HG02970 (cell line): ENCODE measurements around the gene RPL22.

ENCODE experiments used
- ATAC-seq: cut with Tn5 transposase; IDR thresholded peaks from one replicate; pipeline ENCODE4 v1.9.1; 2021; ENCODE audit warnings: mild to moderate bottlenecking, moderate library complexity, moderate number of reproducible peaks; ENCODE audit not compliant: unreplicated experiment, low FRiP score

RPL22 gene

GRCh38 chr1:6177681-6178380, 21.6 kb downstream of the RPL22 start:
- no peak for ATAC-seq

GRCh38 chr1:6176779-6177178, 22.6 kb downstream of the RPL22 start:
- ATAC-seq: no peak

- ATAC-seq: no peak
These were observed 24.0 kb downstream of the RPL22 start for GRCh38 chr1:6175411-6175828.

DNA sequence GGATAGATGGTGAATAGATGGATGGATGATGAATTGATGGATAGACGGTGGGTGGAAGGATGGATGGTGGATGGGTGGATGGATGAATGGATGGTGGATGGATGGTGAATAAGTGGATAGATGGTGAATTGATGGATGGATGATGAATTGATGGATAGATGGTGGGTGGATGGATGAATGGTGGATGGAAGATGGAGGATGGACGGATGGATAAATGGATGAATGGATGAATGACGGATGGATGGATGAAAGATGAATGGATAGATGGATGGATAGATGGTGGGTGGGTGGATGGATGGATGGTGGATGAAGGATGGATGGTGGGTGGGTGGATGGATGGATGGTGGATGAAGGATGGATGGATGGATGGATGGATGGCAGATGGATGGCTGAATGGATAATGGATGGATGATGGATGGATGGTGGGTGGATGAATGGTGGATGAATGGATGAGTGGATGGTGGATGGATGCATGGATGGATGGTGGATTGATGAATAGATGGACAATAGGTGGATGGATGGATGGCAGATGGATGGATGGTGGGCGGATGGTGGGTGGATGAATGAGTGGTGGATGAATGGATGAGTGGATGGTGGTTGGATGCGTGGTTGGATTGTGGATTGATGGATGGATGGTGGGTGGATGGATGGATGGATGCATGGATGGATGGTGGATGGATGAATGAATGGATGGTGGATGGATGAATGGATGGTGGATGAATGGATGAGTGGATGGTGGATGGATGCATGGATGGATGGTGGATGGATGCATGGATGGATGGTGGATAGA, 24.6 kb downstream of the RPL22 start:
- no peak for ATAC-seq

- ATAC-seq: no peak
These were observed 26.8 kb downstream of the RPL22 start for GRCh38 chr1:6172549-6172948.

- ATAC-seq: no peak
These were observed 27.8 kb downstream of the RPL22 start for GRCh38 chr1:6171548-6172124.

- no peak for ATAC-seq
These were observed 28.6 kb downstream of the RPL22 start for GRCh38 chr1:6170742-6171201.

GRCh38 chr1:6170116-6170741, 29.2 kb downstream of the RPL22 start:
- ATAC-seq: no peak

DNA sequence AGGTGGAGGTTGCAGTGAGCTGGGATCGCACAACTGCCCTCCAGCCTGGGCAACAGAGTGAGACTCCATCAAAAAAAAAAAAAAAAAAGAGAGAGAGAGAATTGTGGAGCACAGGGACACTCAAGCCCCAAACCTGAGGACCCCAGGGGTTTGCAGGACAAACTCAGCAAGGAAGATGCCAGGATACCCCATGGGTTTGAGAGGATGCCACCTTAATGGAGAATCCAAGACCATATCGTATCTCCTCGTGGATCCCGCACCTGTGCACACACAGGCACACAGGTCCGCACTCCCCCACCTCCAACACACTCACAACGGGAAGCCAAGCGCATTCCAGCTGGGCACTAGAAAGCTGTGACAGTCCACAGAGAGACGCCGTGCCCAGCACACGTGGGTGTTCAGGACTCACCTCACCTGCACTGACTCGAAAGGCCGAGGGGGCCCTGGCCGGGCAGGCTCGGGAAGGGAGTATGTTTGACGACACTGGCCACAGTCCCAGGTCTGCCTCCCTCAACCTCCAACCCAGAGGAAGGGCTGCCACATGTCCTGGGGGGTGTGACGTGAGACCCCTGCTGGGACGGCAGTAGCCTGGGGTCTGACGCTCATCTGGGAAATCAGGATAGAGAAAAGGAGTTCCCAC, 30.3 kb downstream of the RPL22 start:
- ATAC-seq: no peak

DNA sequence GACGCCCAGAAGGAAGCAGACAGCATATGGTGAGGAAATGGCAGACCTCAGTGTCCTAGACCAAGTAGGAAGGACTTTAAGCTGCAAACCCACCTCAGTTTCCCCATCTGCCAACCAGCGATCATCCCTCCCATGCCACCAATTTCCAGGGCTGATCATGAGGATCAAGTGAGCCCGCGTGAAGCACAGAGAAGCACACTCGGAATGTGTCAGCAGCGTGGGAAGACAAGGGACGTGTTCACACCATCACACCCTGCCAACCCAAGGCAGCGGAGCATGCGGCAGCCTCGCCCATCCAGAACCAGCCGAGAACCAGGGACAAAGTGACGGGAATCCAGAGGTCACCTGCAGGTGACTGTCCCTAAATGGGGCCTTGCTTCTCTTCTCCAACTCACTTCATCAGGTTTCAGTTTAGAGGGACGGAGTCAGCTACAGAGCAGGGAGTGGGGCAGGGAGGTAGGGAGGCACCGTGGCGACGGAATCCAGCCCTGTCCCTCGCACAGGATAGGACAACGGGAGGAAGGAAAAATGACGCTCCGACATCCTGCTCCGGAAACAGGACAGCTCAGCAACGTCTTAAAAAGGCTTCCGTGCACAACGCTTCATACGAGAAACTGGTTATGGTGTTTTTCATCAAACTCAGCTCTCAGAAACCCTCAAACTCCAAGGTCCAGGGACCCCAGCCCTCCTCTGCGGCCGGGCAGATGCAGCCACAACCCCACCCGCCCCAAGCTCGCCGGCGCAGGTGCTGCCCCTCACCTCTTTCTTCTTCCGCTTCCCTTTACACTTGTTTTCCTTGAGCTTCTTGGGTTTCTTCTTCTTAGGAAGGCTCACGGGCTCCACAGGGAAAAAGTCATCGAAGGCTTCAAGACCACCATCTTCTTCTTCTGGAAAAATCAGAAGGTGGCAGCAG, 31.7 kb downstream of the RPL22 start:
- ATAC-seq: no peak

DNA sequence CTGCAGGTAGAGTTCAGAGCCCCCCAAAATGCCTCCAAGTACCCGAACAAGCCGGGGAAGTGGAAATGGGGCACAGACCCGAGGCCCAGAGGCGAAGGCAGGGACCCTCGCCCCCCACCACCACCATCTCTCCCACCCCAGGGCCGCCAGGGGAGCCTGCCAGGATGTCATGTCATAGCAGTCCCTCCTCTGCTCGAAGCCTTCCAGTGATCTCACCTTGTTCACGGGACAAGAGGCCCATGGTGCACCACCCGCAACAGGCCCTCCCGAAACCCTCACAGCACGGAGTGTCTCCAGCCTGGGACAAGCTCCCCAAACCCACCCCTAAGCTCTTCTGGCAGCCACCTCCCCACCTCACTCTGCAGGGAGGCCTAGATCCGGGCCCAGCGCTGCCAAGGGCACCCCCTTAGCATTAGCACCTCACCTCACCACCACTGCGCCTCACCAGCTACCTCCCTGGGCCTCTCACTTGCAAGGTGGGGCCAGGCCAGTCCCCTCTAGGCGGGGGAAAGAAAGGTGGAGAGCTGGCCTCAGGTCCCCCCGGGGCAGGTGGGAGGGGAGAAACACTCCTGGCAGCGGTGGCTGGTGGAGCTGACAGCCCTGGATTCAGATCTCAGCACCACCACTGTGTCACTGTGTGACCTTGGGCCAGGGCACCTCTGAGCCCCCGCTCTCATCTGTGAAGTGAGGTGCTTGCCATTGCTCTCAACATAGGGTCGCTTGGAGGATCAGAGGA, 32.6 kb downstream of the RPL22 start:
- no peak for ATAC-seq

DNA sequence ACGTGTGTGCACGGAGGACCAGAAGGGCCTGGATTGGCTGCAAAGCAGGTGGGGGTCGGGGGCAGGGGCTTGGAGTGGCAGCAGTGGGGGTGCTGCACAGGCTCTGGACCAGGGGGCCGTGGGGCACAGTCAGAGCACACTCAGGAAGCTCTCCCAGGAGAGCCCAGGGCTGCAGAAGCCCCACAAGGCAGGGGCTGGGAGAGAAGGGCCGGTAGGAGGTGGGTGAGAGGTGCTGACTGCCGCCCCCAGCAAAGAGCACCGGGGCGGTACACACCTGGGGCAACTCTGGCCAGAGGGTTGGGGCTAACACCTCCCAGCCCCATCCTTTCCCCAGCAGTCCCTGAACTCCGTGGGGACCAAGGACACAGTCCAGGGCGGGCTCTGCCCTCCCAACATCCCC, 33.2 kb downstream of the RPL22 start:
- ATAC-seq: no peak

DNA sequence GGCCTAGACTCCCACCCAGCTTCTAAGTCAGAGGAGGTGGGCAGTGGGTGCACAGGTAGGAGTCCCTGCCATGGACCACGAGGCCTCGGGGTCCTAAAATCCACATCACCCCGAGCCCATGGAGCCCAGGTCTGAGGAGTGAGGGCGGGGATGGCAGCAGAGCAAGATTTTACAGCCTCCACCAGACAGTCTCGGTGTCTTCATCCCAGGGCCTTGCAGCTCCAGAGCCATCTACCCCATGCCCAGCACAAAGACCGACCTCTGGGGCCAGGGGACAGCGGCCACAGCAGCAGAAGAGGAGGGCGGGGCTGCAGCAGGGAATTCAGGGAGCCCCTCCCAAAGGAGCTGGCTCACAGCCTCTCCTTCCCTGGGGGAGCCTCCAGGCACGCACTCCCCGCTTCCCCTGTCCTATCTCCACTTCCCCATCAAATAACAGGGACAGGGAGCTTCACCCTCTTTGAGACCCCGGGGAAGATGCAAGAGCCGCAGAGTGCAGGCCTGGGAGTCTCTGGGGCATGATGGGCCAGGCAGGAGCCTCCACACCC, 33.9 kb downstream of the RPL22 start:
- ATAC-seq: no peak

GRCh38 chr1:6165027-6165426, 34.4 kb downstream of the RPL22 start:
- ATAC-seq: no peak

DNA sequence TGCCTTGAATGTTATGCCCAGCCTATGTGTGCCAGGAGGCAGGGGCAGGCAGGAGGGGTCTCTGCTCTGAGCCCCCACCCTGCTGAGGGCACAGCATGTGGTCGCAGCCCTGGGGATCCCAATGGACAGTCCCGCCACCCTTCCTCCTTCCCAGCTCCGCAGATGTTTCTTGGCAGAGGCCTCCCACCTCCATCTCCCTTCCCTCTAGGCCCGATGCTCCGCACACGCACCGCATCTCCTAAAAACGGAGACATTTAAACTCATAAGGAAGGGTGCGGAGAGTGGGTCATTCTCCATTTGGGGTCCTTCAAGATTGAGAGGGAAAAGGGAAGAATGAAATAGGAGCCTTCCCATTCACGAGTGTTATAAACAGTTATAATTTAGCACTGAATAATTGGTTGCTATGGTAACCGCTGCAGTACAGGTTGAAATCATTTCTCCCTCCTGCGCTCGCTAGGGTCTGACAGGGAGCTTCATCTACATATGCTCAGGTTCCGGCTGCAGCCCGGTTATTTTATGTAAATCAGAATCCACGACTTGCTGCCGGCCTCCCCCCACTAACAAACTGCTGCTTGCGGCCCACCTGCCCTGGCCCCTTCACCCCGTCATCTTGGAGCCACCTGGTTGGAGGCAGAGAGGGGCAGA, 35.3 kb downstream of the RPL22 start:
- no peak for ATAC-seq

DNA sequence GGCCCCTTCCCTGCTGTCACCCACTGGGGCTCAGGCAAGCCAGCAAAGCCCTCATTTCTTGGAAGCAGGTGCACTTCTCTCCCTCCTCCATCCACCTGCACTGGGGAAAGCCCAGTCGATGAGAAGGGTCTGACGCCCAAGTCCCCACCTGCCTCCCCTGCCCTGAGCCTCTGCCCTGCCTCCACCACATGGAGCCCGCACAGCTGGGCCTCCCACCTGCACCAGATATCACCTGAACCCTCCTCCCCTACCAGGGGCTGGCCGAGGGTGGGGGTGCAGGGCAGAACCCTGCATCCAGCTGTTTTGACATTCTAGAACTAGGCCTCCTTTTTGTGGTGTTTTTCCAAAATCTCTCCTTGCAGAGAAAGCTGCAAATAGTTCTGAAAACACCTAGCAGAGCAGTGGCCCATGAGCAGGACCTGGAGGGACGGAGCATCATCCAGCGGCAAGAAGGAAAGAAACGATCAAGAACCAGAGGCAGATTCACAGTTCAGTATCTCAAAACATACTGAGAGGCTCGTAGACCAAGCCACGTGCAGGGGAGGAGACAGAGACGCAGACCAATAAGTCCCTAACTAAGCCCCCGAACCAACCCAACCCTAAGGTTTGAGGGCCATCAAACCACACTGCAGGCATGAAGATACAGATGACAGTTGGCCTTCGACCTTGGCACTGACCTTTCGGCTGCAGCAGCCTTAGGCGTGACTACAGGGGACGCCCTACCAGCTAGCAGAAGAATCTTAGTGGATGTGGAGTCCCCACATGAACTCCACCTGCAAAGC, 36.0 kb downstream of the RPL22 start:
- ATAC-seq: no peak

- no peak for ATAC-seq
These were observed 36.6 kb downstream of the RPL22 start for GRCh38 chr1:6162773-6163172.
